Astrocyte of the cerebellum (primary cell): ENCODE results near the gene BANF2.

Source experiments
- DNase-seq: peaks from one replicate; pipeline ENCODE4 v3.0.0-alpha.2; 2011; ENCODE audit warnings: low read depth
- H3K4me3 ChIP-seq: 2 replicates; pipeline ENCODE4 v1.5.1; 2011; ENCODE audit warnings: mild to moderate bottlenecking, low read depth, low read length, moderate library complexity
- CTCF ChIP-seq: IDR thresholded peaks from 2 replicates; pipeline ENCODE4 v1.5.1; 2012; ENCODE audit warnings: low read length, low read depth, moderate library complexity, mild to moderate bottlenecking; ENCODE audit errors: missing control alignments
- in situ Hi-C: cut with HindIII; loops from 2 replicates; pipeline ENCODE4 v1.10.0; 2017; ENCODE audit warnings: low sequenced_read_pairs

The BANF2 gene

GRCh38 chr20:17758010-17758409 lies 58.2 kb downstream of the BANF2 start:
- in situ Hi-C loops = loop anchor here (5.0 kb wide), 1 partner anchor 46 kb away; no protein-coding TSS in a partner anchor
- TF ChIP-seq CTCF = no peak

GRCh38 chr20:17758512-17758911 lies 58.7 kb downstream of the BANF2 start:
- no peak for DNase-seq
- in situ Hi-C loops = loop anchor here (5.0 kb wide), 1 partner anchor 46 kb away; no protein-coding TSS in a partner anchor
- no peak for TF ChIP-seq CTCF
- H3K4me3 ChIP-seq = no peak overlapping the region

More at GRCh38 chr20:17758010-17758409, 58.2 kb downstream of the BANF2 start:
- H3K4me3 ChIP-seq = no peak overlapping the region
- DNase-seq = no peak

- in situ Hi-C loops = loop anchor here (5.0 kb wide), 1 partner anchor 47 kb away; no protein-coding TSS in a partner anchor
- H3K4me3 ChIP-seq = no peak overlapping the region
- no peak for DNase-seq
- TF ChIP-seq CTCF = no peak
These were observed 59.7 kb downstream of the BANF2 start for GRCh38 chr20:17759449-17759848.

GRCh38 chr20:17761604-17762003 lies 61.8 kb downstream of the BANF2 start:
- TF ChIP-seq CTCF = no peak
- no peak overlapping the region for H3K4me3 ChIP-seq
- in situ Hi-C loops = no loop called here
- no peak for DNase-seq

GRCh38 chr20:17762243-17762872 lies 62.6 kb downstream of the BANF2 start:
- in situ Hi-C loops = no loop called here
- TF ChIP-seq CTCF = no peak

GRCh38 chr20:17762873-17763557 lies 63.2 kb downstream of the BANF2 start:
- in situ Hi-C loops = no loop called here
- H3K4me3 ChIP-seq = no peak overlapping the region
- TF ChIP-seq CTCF = no peak
- no peak for DNase-seq

More at GRCh38 chr20:17762243-17762872, 62.6 kb downstream of the BANF2 start:
- no peak overlapping the region for H3K4me3 ChIP-seq
- no peak for DNase-seq
